HCT116 (cell line): ENCODE measurements around the gene ZNF541. TPM values are rescaled to one million over a fixed set of nuclear protein-coding genes. Genes with fewer than 3 reads are reported as not detected.
"Not testable (repeated sequence)": the region's sequence is repeated elsewhere in the genome, so short reads cannot be mapped to it uniquely, and the experiment has no call there.

Experiments used
- ATAC-seq: fragments of 200-7000 bp; cut with Tn5 transposase; 2 replicates; pipeline ENCODE4 v1.9.1; 2020; ENCODE audit warnings: mild to moderate bottlenecking, moderate library complexity
- BruUV-seq: library from RNA; stranded (reverse); fragments of 400-500 nt; replicated peaks from 2 replicates; lab custom pipeline; 2021; lab: Mats Ljungman, UMichigan
- CTCF ChIA-PET: fragments of 300-600 bp; sonication (Branson Sonifier 250); formaldehyde crosslinking; loops from one replicate; lab custom pipeline; 2021; ENCODE audit warnings: antibody characterized with exemption; lab: Charles Lee
- POLR2A ChIA-PET: fragments of 300-600, 350-600 bp; sonication (Branson Sonifier 250); formaldehyde crosslinking; loops from one replicate; lab custom pipeline; 2021; ENCODE audit warnings: antibody characterized with exemption; lab: Charles Lee
- RAD21 ChIA-PET, 2 experiments: fragments of 300-600 bp; sonication (Branson Sonifier 250); formaldehyde crosslinking; loops; one replicate each; lab custom pipeline; 2023; ENCODE audit warnings: low total read pairs in 2 of 2; ENCODE audit not compliant: uncharacterized antibody in 2 of 2, unreplicated experiment in 2 of 2, low non-redundant PET in 1 of 2; lab: Charles Lee
- DNase-seq: peaks from one replicate; pipeline ENCODE4 v3.0.0-alpha.2; 2010; ENCODE audit warnings: low read depth, low spot score
- H2AFZ ChIP-seq: fragments of 200-600 bp; shearing (Covaris generic), sonication (generic); 2 replicates; pipeline ENCODE4 v1.6.1; 2017; ENCODE audit warnings: low read depth, mixed run types, mixed read lengths, antibody characterized with exemption, low read length; ENCODE audit not compliant: poor library complexity, severe bottlenecking
- H3K27ac ChIP-seq: 2 replicates; pipeline ENCODE4 v1.5.1; 2012; ENCODE audit warnings: low read depth, low read length
- H3K27me3 ChIP-seq: fragments of 200-600 bp; sonication (generic); 2 replicates; pipeline ENCODE4 v1.6.1; 2016; ENCODE audit warnings: mixed run types, low read length, mixed read lengths; ENCODE audit not compliant: insufficient read depth
- H3K36me3 ChIP-seq, 2 experiments: fragments of 200-500 bp in 1 of 2; fragments of 200-600 bp in 1 of 2; sonication (Bioruptor generic) in 1 of 2; sonication (generic) in 1 of 2; 2 replicates each; pipeline versions ENCODE4 v1.5.1 to v1.6.1; 2014 to 2016; ENCODE audit warnings: low read length in 2 of 2, inconsistent platforms in 1 of 2, mixed read lengths in 1 of 2, mixed run types in 1 of 2; ENCODE audit not compliant: insufficient read depth in 2 of 2, control insufficient read depth in 1 of 2
- H3K4me1 ChIP-seq, 2 experiments: fragments of 200-600 bp in 1 of 2; sonication (generic) in 1 of 2; 2 replicates each; pipeline versions ENCODE4 v1.5.1 to v1.6.1; 2012 to 2017; ENCODE audit warnings: low read length in 2 of 2, inconsistent platforms in 1 of 2, mild to moderate bottlenecking in 1 of 2, mixed read lengths in 1 of 2, mixed run types in 1 of 2, moderate library complexity in 1 of 2; ENCODE audit not compliant: insufficient read depth in 2 of 2, control insufficient read depth in 1 of 2
- H3K4me2 ChIP-seq: fragments of 200-600 bp; sonication (generic); 2 replicates; pipeline ENCODE4 v1.6.1; 2017; ENCODE audit warnings: mixed run types, low read length, mixed read lengths
- H3K4me3 ChIP-seq, 2 experiments: fragments of 200-600 bp in 1 of 2; sonication (generic) in 1 of 2; replicated peaks in 1 of 2; 2 replicates each; pipeline ENCODE4 v1.5.1; 2011 to 2016; ENCODE audit warnings: low read length in 2 of 2, control low read depth in 1 of 2, low read depth in 1 of 2, mild to moderate bottlenecking in 1 of 2, mixed read lengths in 1 of 2, mixed run types in 1 of 2
- H3K79me2 ChIP-seq: fragments of 200-600 bp; sonication (generic); 2 replicates; pipeline ENCODE4 v1.6.1; 2017; ENCODE audit warnings: mild to moderate bottlenecking, mixed run types, low read length, moderate library complexity, mixed read lengths; ENCODE audit not compliant: insufficient read depth
- H3K9ac ChIP-seq: fragments of 200-600 bp; sonication (generic); 2 replicates; pipeline ENCODE4 v1.6.1; 2016; ENCODE audit warnings: low read length, mixed read lengths
- H3K9me2 ChIP-seq: fragments of 200-600 bp; sonication (generic), shearing (Covaris generic); 2 replicates; pipeline ENCODE4 v1.6.1; 2017; ENCODE audit warnings: mixed run types, mild to moderate bottlenecking, moderate library complexity; ENCODE audit not compliant: insufficient read depth
- H3K9me3 ChIP-seq, 2 experiments: fragments of 200-500 bp in 1 of 2; fragments of 200-600 bp in 1 of 2; sonication (Bioruptor generic) in 1 of 2; sonication (generic) in 1 of 2; 2 replicates each; pipeline ENCODE4 v1.6.1; 2014 to 2017; ENCODE audit warnings: low read length in 2 of 2, mixed read lengths in 2 of 2, inconsistent platforms in 1 of 2, low read depth in 1 of 2, mild to moderate bottlenecking in 1 of 2, mixed run types in 1 of 2, moderate library complexity in 1 of 2; ENCODE audit not compliant: control insufficient read depth in 1 of 2, insufficient read depth in 1 of 2
- H4K20me1 ChIP-seq: fragments of 200-600 bp; sonication (generic), shearing (Covaris generic); 2 replicates; pipeline ENCODE4 v1.6.1; 2017; ENCODE audit warnings: mixed run types, mild to moderate bottlenecking, moderate library complexity; ENCODE audit not compliant: insufficient read depth
- FOSL1 ChIP-seq: IDR thresholded peaks from 2 replicates; pipeline ENCODE4 v1.6.1; 2012; ENCODE audit warnings: low read depth
- JUND ChIP-seq: IDR thresholded peaks from 2 replicates; pipeline ENCODE4 v1.6.1; 2012
- POLR2AphosphoS5 ChIP-seq: IDR thresholded peaks from 2 replicates; pipeline ENCODE4 v1.6.1; 2011; ENCODE audit warnings: mild to moderate bottlenecking, low read depth, low read length, moderate library complexity
- RAD21 ChIP-seq: IDR thresholded peaks from 2 replicates; pipeline ENCODE4 v1.6.1; 2012; ENCODE audit warnings: low read depth, mild to moderate bottlenecking
- TCF7L2 ChIP-seq: IDR thresholded peaks from 2 replicates; pipeline ENCODE4 v1.7.0; 2011; ENCODE audit warnings: borderline replicate concordance, inconsistent platforms; ENCODE audit not compliant: insufficient read depth, insufficient read length; ENCODE audit errors: extremely low read depth
- intact Hi-C: fragments of 100-400 bp; cut with micrococcal nuclease; formaldehyde crosslinking; loops from 2 replicates; pipeline ENCODE4 v1.10.0; 2022
- total RNA-seq: library from RNA; stranded (reverse); gene quantifications from one replicate; pipeline ENCODE4 v1.2.1, GENCODE V29; 2021; ENCODE audit not compliant: unreplicated experiment
- TF ChIP-seq, protein P1 (sequence below): IDR thresholded peaks from 2 replicates; pipeline ENCODE4 v1.6.1; 2012
- TF ChIP-seq, protein P2 (sequence below): IDR thresholded peaks from 2 replicates; pipeline ENCODE4 v1.6.1; 2012
- TF ChIP-seq, protein P3 (sequence below), 3 experiments: fragments of 200-600 bp in 1 of 3; sonication (generic) in 1 of 3; IDR thresholded peaks in 2 of 3; conservative IDR thresholded peaks in 1 of 3; 2 replicates each; pipeline ENCODE4 v1.5.1; 2012 to 2017; ENCODE audit warnings: low read depth in 2 of 3, low read length in 2 of 3, antibody characterized with exemption in 1 of 3, borderline replicate concordance in 1 of 3, control low read depth in 1 of 3, mild to moderate bottlenecking in 1 of 3, mixed read lengths in 1 of 3, mixed run types in 1 of 3, moderate library complexity in 1 of 3; ENCODE audit not compliant: insufficient read depth in 1 of 3

The ZNF541 gene
- total RNA-seq, 1 experiment from 2014 or later = not detected

DNA sequence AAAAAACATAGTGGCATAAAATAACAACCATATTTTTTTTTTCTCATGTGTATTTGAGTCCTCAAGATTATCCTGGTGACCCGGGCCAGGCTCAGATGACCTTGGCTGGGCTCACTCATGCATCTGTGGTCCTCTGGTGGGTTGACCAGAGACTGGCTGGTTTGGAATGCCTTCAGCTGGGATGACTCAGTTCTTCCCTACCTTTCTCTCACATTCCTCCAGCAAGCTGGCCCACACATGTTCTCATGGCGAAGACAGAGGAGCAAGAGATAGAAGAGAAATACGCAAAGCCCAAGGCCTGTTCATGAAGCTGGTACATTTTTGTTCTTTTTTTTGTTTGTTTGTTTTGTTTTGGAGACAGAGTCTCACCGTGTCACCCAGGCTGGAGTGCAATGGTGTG lies 14.3 kb upstream of the ZNF541 start:
- Histone ChIP-seq H2AFZ (no peak overlapping the region), H4K20me1 (no peaks in the 10 kb centered on the region), H3K4me2 (no peak overlapping the region), H3K9me3 (peaks cover 0 to 3% of the 10 kb centered on the region in 2 experiments; a peak in 1 of 4 replicates), H3K79me2 (no peaks in the 10 kb centered on the region), H3K4me3 (no peak overlapping the region), H3K27ac (no peak overlapping the region), H3K9ac (no peak overlapping the region), H3K9me2 (no peaks in the 10 kb centered on the region), H3K36me3 (no peaks in the 10 kb centered on the region), H3K27me3 (no peaks in the 10 kb centered on the region), H3K4me1 (no peaks in the 10 kb centered on the region)
- TF ChIP-seq, protein P1, sequence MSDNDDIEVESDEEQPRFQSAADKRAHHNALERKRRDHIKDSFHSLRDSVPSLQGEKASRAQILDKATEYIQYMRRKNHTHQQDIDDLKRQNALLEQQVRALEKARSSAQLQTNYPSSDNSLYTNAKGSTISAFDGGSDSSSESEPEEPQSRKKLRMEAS = no peak
- TF ChIP-seq POLR2AphosphoS5 (no peak), TCF7L2 (no peak), JUND (no peak), RAD21 (no peak), FOSL1 (no peak)
- TF ChIP-seq, protein P2, sequence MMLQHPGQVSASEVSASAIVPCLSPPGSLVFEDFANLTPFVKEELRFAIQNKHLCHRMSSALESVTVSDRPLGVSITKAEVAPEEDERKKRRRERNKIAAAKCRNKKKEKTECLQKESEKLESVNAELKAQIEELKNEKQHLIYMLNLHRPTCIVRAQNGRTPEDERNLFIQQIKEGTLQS = no peak
- TF ChIP-seq, protein P3, sequence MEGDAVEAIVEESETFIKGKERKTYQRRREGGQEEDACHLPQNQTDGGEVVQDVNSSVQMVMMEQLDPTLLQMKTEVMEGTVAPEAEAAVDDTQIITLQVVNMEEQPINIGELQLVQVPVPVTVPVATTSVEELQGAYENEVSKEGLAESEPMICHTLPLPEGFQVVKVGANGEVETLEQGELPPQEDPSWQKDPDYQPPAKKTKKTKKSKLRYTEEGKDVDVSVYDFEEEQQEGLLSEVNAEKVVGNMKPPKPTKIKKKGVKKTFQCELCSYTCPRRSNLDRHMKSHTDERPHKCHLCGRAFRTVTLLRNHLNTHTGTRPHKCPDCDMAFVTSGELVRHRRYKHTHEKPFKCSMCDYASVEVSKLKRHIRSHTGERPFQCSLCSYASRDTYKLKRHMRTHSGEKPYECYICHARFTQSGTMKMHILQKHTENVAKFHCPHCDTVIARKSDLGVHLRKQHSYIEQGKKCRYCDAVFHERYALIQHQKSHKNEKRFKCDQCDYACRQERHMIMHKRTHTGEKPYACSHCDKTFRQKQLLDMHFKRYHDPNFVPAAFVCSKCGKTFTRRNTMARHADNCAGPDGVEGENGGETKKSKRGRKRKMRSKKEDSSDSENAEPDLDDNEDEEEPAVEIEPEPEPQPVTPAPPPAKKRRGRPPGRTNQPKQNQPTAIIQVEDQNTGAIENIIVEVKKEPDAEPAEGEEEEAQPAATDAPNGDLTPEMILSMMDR (IDR thresholded peaks at IDR 0.05 in 2 of 3, conservative IDR thresholded peaks at IDR 0.05 in 1 of 3; ENCODE audit: borderline replicate concordance in 1 of 3, insufficient read depth in 1 of 3, low read depth in 2 of 3, low read length in 2 of 3) = no peak
- ATAC-seq (no peak), DNase-seq (no peak)
- RAD21 ChIA-PET = no interaction called here
- no TSS peak for BruUV-seq
- POLR2A ChIA-PET = no interaction called here
- CTCF ChIA-PET = no interaction called here
- intact Hi-C loops = no loop called here

DNA sequence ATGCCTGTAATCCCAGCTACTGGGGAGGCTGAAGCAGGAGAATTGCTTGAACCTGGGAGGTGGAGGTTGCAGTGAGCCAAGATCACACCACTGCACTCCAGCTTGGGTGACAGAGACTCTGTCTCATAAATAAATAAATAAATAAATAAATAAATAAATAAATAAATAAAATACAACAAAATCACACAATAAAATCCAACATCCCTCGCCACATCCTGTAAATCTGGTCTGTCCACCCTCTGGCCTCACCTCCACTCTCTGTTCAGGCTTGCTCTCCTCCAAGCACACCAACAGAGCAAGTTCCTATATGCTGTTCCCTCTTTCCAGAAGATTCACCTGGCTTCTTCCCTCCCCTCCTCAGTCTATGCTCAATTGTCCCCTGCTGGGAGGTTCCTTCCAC lies 10.2 kb upstream of the ZNF541 start:
- not testable (repeated sequence) for H3K9me3 ChIP-seq

More for the DNA sequence above, 10.2 kb upstream of the ZNF541 start:
- H3K9ac ChIP-seq, RAD21 ChIA-PET, DNase-seq, intact Hi-C loops, H2AFZ ChIP-seq, H3K36me3 ChIP-seq, H3K27me3 ChIP-seq, H4K20me1 ChIP-seq, H3K4me1 ChIP-seq, H3K4me3 ChIP-seq, ATAC-seq, BruUV-seq, H3K27ac ChIP-seq, H3K79me2 ChIP-seq, H3K4me2 ChIP-seq, POLR2A ChIA-PET, H3K9me2 ChIP-seq: not testable (repeated sequence)
- CTCF ChIA-PET = interaction anchor here (1.2 kb wide), 1 partner anchor 68 kb away, joined by 4 read pairs; the partner anchor contains the start of gene NAPA
